ENCODE data around the gene IL12RB1.
A peak's percentile ranks its signal among the peaks of the same experiment; 100 is the strongest.
"Not testable (repeated sequence)": the region's sequence is repeated elsewhere in the genome, so short reads cannot be mapped to it uniquely, and the experiment has no call there.

The IL12RB1 gene

GRCh38 chr19:18093439-18094161 lies 6.9 kb upstream of the IL12RB1 start:
- peaks cover 51 to 67% of the 10 kb centered on the region in 2 experiments for H3K4me1 ChIP-seq (ENCODE audit: control insufficient read depth in 1 of 2, insufficient read depth in 1 of 2, low read depth in 1 of 2, low read length in 1 of 2)
- peak overlapping the region; percentile 99 for H3K27ac ChIP-seq
- no peak for TF ChIP-seq CTCF (IDR thresholded peaks at IDR 0.05)

GRCh38 chr19:18091217-18091608 lies 4.5 kb upstream of the IL12RB1 start:
- Histone ChIP-seq H3K27me3 (no peaks in the 10 kb centered on the region), H3K4me3 (ENCODE audit: low read depth in 1 of 2, low read length in 1 of 2) (peak overlapping the region; percentile 43 to 49), H3K9me3 (no peaks in the 10 kb centered on the region), H3K36me3 (no peaks in the 10 kb centered on the region), H3K27ac (peak overlapping the region; percentile 99), H3K4me1 (ENCODE audit: control insufficient read depth in 1 of 2, insufficient read depth in 1 of 2, low read depth in 1 of 2, low read length in 1 of 2) (peaks cover 59 to 73% of the 10 kb centered on the region in 2 experiments)
- TF ChIP-seq CTCF (IDR thresholded peaks at IDR 0.05) = no peak

More at GRCh38 chr19:18093439-18094161, 6.9 kb upstream of the IL12RB1 start:
- H3K4me3 ChIP-seq (ENCODE audit: low read depth in 1 of 2, low read length in 1 of 2) = no peak overlapping the region
- no peaks in the 10 kb centered on the region for H3K9me3 ChIP-seq
- H3K27me3 ChIP-seq = peaks cover 8% of the 10 kb centered on the region
- no peaks in the 10 kb centered on the region for H3K36me3 ChIP-seq

GRCh38 chr19:18090545-18091216 lies 3.9 kb upstream of the IL12RB1 start:
- Histone ChIP-seq H3K4me1 (ENCODE audit: control insufficient read depth in 1 of 2, insufficient read depth in 1 of 2, low read depth in 1 of 2, low read length in 1 of 2) (peaks cover 60 to 73% of the 10 kb centered on the region in 2 experiments), H3K9me3 (no peaks in the 10 kb centered on the region), H3K36me3 (no peaks in the 10 kb centered on the region), H3K4me3 (ENCODE audit: low read depth in 1 of 2, low read length in 1 of 2) (peak overlapping the region; percentile 43 to 49), H3K27me3 (no peaks in the 10 kb centered on the region), H3K27ac (peak overlapping the region; percentile 99)
- TF ChIP-seq CTCF (IDR thresholded peaks at IDR 0.05) = no peak

- peak overlapping the region; percentile 99 for H3K27ac ChIP-seq
- TF ChIP-seq CTCF (IDR thresholded peaks at IDR 0.05) = no peak
- H3K4me1 ChIP-seq (ENCODE audit: control insufficient read depth in 1 of 2, insufficient read depth in 1 of 2, low read depth in 1 of 2, low read length in 1 of 2) = peaks cover 60 to 73% of the 10 kb centered on the region in 2 experiments
- no peaks in the 10 kb centered on the region for H3K36me3 ChIP-seq
- H3K4me3 ChIP-seq (ENCODE audit: low read depth in 1 of 2, low read length in 1 of 2) = peak overlapping the region; percentile 43 to 49
- no peaks in the 10 kb centered on the region for H3K27me3 ChIP-seq
- H3K9me3 ChIP-seq = no peaks in the 10 kb centered on the region
Measured at GRCh38 chr19:18089726-18090125, 3.0 kb upstream of the IL12RB1 start.

- TF ChIP-seq CTCF (IDR thresholded peaks at IDR 0.05) = peak; percentile 39
- H3K9me3 ChIP-seq, H3K36me3 ChIP-seq, H3K27me3 ChIP-seq: not testable (repeated sequence)
- Histone ChIP-seq H3K4me3 (ENCODE audit: low read depth in 1 of 2, low read length in 1 of 2) (peak overlapping the region in 1 of 2 experiments; percentile 43), H3K27ac (peak overlapping the region; percentile 99), H3K4me1 (ENCODE audit: control insufficient read depth in 1 of 2, insufficient read depth in 1 of 2, low read depth in 1 of 2, low read length in 1 of 2) (peaks cover 60 to 73% of the 10 kb centered on the region in 2 experiments)
Measured at GRCh38 chr19:18089096-18089541, 2.4 kb upstream of the IL12RB1 start.

All from neutrophil (primary cell).